Neural progenitor cell (in vitro differentiated cells): ENCODE measurements around the gene NR0B1. TPM values are rescaled to one million over a fixed set of nuclear protein-coding genes. Genes with fewer than 3 reads are reported as not detected.

Source experiments
- DNase-seq: peaks from one replicate; pipeline ENCODE4 v3.0.0-alpha.2; 2016; ENCODE audit warnings: low spot score
- H2AFZ ChIP-seq: fragments of 200-600 bp; sonication (generic); replicated peaks from 2 replicates; pipeline ENCODE4 v1.6.1; 2016; ENCODE audit warnings: antibody characterized with exemption
- H3F3A ChIP-seq: fragments of 200-600 bp; sonication (generic); 2 replicates; pipeline ENCODE4 v1.6.1; 2016; ENCODE audit warnings: antibody characterized with exemption, low read depth
- H3K27ac ChIP-seq: fragments of 200-600 bp; sonication (generic); 2 replicates; pipeline ENCODE4 v1.5.1; 2016; ENCODE audit warnings: mild to moderate bottlenecking
- H3K27me3 ChIP-seq: fragments of 200-600 bp; sonication (generic); 2 replicates; pipeline ENCODE4 v1.6.1; 2016; ENCODE audit warnings: mild to moderate bottlenecking, moderate library complexity
- H3K36me3 ChIP-seq: fragments of 200-600 bp; sonication (generic); 2 replicates; pipeline ENCODE4 v1.5.1; 2016
- H3K4me1 ChIP-seq: fragments of 200-600 bp; sonication (generic); 2 replicates; pipeline ENCODE4 v1.6.1; 2016; ENCODE audit warnings: mixed run types
- H3K4me2 ChIP-seq: fragments of 200-600 bp; sonication (generic); 2 replicates; pipeline ENCODE4 v1.6.1; 2016
- H3K4me3 ChIP-seq: fragments of 200-600 bp; sonication (generic); 2 replicates; pipeline ENCODE4 v1.5.1; 2016
- H3K79me2 ChIP-seq: fragments of 200-600 bp; sonication (generic); 2 replicates; pipeline ENCODE4 v1.6.1; 2016; ENCODE audit warnings: low read depth
- H3K9ac ChIP-seq: fragments of 200-600 bp; sonication (generic); 2 replicates; pipeline ENCODE4 v1.6.1; 2016
- H3K9me3 ChIP-seq: fragments of 200-600 bp; sonication (generic); 2 replicates; pipeline ENCODE4 v1.5.1; 2016; ENCODE audit warnings: low read depth
- H4K20me1 ChIP-seq: fragments of 200-600 bp; sonication (generic); 2 replicates; pipeline ENCODE4 v1.6.1; 2016; ENCODE audit warnings: low read depth
- H3K27ac Mint-ChIP-seq: 3 replicates; pipeline ENCODE4 v1.8.0; 2021; ENCODE audit warnings: mixed read lengths
- H3K27me3 Mint-ChIP-seq: 2 replicates; pipeline ENCODE4 v1.8.0; 2022; ENCODE audit warnings: low read depth, mild to moderate bottlenecking, inconsistent platforms, moderate library complexity, mixed read lengths; ENCODE audit not compliant: insufficient read depth
- H3K36me3 Mint-ChIP-seq: 3 replicates; pipeline ENCODE4 v1.8.0; 2021; ENCODE audit warnings: mixed read lengths
- H3K4me1 Mint-ChIP-seq: 3 replicates; pipeline ENCODE4 v1.8.0; 2021; ENCODE audit warnings: mixed read lengths
- H3K4me3 Mint-ChIP-seq: 3 replicates; pipeline ENCODE4 v1.8.0; 2021; ENCODE audit warnings: mild to moderate bottlenecking, moderate library complexity, mixed read lengths
- H3K9me3 Mint-ChIP-seq: 3 replicates; pipeline ENCODE4 v1.8.0; 2020; ENCODE audit warnings: mixed read lengths
- EZH2 ChIP-seq: fragments of 200-600 bp; sonication (generic); IDR thresholded peaks from 2 replicates; pipeline ENCODE4 v1.6.1; 2017; ENCODE audit warnings: antibody characterized with exemption, mild to moderate bottlenecking, moderate library complexity
- EZH2phosphoT487 ChIP-seq: fragments of 200-600 bp; sonication (generic); IDR thresholded peaks from 2 replicates; pipeline ENCODE4 v1.6.1; 2017; ENCODE audit warnings: antibody characterized with exemption
- total RNA-seq: library from RNA; depleted of rRNA; stranded (reverse); fragments of >200 nt; gene quantifications from 2 replicates; pipeline ENCODE4 v1.2.3, GENCODE V29; 2015; ENCODE audit warnings: low replicate concordance
- TF ChIP-seq, protein P1 (sequence below): fragments of 200-600 bp; sonication (generic); IDR thresholded peaks from 2 replicates; pipeline ENCODE4 v1.5.1; 2017; ENCODE audit warnings: antibody characterized with exemption, mild to moderate bottlenecking

The NR0B1 gene
- total RNA-seq, 1 donor from 2014 or later = not detected

DNA sequence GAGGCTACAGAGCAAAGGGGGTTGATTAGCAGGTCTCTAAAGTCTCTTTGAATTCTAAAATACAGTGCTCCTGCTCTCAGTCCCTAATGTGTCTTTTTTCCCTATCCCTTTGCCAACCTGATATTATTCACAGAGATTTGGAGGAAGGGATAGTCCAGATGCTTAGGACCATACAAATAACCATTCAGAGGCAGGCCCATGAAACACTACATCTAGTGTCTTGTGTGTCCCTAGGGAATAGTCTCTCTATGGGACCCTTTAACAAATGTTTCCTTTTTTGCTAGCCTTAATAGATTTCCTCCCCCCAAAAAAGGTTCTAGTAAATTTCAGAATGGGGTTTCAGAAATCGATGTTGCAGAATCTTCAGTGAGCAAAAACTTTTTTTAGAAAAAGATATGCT is 1.7 kb downstream of the NR0B1 start:
- no peaks in the 10 kb centered on the region for H4K20me1 ChIP-seq
- H3K9me3 ChIP-seq = no peaks in the 10 kb centered on the region
- H3K4me2 ChIP-seq = no peak overlapping the region
- H3K9me3 Mint-ChIP-seq = peaks cover 7% of the 10 kb centered on the region
- peaks cover 15% of the 10 kb centered on the region for H3K27me3 Mint-ChIP-seq
- peaks cover 52% of the 10 kb centered on the region for H3K27me3 ChIP-seq
- peaks cover 3% of the 10 kb centered on the region for H3K4me1 ChIP-seq
- H3K36me3 Mint-ChIP-seq = no peaks in the 10 kb centered on the region
- no peaks in the 10 kb centered on the region for H3F3A ChIP-seq
- H3K4me1 Mint-ChIP-seq = peaks cover 15% of the 10 kb centered on the region
- no peak overlapping the region for H2AFZ ChIP-seq
- H3K27ac ChIP-seq = no peak overlapping the region
- H3K4me3 ChIP-seq = no peak overlapping the region
- TF ChIP-seq, protein P1, sequence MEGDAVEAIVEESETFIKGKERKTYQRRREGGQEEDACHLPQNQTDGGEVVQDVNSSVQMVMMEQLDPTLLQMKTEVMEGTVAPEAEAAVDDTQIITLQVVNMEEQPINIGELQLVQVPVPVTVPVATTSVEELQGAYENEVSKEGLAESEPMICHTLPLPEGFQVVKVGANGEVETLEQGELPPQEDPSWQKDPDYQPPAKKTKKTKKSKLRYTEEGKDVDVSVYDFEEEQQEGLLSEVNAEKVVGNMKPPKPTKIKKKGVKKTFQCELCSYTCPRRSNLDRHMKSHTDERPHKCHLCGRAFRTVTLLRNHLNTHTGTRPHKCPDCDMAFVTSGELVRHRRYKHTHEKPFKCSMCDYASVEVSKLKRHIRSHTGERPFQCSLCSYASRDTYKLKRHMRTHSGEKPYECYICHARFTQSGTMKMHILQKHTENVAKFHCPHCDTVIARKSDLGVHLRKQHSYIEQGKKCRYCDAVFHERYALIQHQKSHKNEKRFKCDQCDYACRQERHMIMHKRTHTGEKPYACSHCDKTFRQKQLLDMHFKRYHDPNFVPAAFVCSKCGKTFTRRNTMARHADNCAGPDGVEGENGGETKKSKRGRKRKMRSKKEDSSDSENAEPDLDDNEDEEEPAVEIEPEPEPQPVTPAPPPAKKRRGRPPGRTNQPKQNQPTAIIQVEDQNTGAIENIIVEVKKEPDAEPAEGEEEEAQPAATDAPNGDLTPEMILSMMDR = no peak
- TF ChIP-seq EZH2phosphoT487 (no peak), EZH2 (no peak)
- no peak for DNase-seq
- no peaks in the 10 kb centered on the region for H3K79me2 ChIP-seq
- no peak overlapping the region for H3K9ac ChIP-seq
- H3K27ac Mint-ChIP-seq = no peak overlapping the region
- peak overlapping the region; percentile 76 for H3K4me3 Mint-ChIP-seq
- no peaks in the 10 kb centered on the region for H3K36me3 ChIP-seq

DNA sequence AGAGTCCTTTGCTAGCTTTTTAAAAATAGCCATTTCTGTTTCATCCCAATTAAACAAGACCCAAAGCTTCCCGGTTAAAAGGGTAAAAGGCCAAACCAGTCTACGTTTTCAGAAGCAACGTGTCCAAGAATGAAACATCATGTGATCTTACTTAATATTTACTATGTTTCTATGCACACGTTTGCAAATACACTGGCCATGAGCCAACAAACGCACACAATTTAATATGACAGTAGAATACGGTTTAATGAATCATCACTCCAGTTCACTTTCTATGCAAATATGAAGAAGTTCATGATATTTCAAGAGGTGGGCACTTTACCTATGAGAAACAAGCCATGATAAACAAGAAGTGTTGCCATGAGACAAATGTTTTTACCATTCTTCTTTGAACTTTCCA is 4.3 kb downstream of the NR0B1 start:
- Mint-ChIP-seq H3K36me3 (no peaks in the 10 kb centered on the region), H3K4me3 (no peak overlapping the region), H3K27ac (no peak overlapping the region), H3K27me3 (peaks cover 11% of the 10 kb centered on the region), H3K9me3 (peaks cover 7% of the 10 kb centered on the region), H3K4me1 (peaks cover 31% of the 10 kb centered on the region)
- peaks cover 10% of the 10 kb centered on the region for H3K4me1 ChIP-seq
- no peaks in the 10 kb centered on the region for H3K9me3 ChIP-seq
- H3K36me3 ChIP-seq = no peaks in the 10 kb centered on the region
- H3K27ac ChIP-seq = no peak overlapping the region
- no peak for DNase-seq
- H2AFZ ChIP-seq = no peak overlapping the region
- TF ChIP-seq EZH2 (no peak), EZH2phosphoT487 (no peak)
- TF ChIP-seq, protein P1 = no peak
- no peaks in the 10 kb centered on the region for H3K79me2 ChIP-seq
- H3K4me3 ChIP-seq = no peak overlapping the region
- H3K27me3 ChIP-seq = peaks cover 33% of the 10 kb centered on the region
- no peaks in the 10 kb centered on the region for H3F3A ChIP-seq
- H4K20me1 ChIP-seq = no peaks in the 10 kb centered on the region
- H3K4me2 ChIP-seq = no peak overlapping the region
- no peak overlapping the region for H3K9ac ChIP-seq

DNA sequence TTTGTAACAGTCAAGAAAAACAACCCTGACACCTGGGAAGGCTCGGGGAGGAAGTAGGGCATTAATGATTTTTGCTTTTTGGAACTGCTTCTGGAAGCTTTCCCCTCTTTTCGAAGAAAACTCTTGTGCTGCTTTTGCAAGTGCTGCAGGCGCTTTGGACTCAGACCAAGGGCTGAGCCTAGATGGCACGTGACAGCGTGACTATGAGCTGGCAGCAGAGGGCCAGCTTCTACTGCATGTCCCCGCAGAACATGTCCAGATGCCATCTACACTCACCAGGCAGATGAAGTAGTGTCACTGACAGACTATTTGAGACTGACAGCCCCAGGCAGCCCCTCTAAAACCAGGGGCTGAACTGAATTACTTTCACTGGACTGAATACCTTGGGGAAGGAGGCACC is 6.2 kb downstream of the NR0B1 start:
- Mint-ChIP-seq H3K27me3 (peaks cover 6% of the 10 kb centered on the region), H3K36me3 (no peaks in the 10 kb centered on the region), H3K4me3 (no peak overlapping the region), H3K9me3 (peaks cover 5% of the 10 kb centered on the region), H3K4me1 (peaks cover 31% of the 10 kb centered on the region), H3K27ac (no peak overlapping the region)
- H3K36me3 ChIP-seq = no peaks in the 10 kb centered on the region
- no peaks in the 10 kb centered on the region for H4K20me1 ChIP-seq
- H3K4me1 ChIP-seq = peaks cover 10% of the 10 kb centered on the region
- DNase-seq = peak; percentile 14
- no peak overlapping the region for H3K4me3 ChIP-seq
- H3K27me3 ChIP-seq = peaks cover 14% of the 10 kb centered on the region
- no peaks in the 10 kb centered on the region for H3K79me2 ChIP-seq
- H3K9ac ChIP-seq = no peak overlapping the region
- TF ChIP-seq EZH2 (no peak), EZH2phosphoT487 (no peak)
- TF ChIP-seq, protein P1 = no peak
- no peaks in the 10 kb centered on the region for H3F3A ChIP-seq
- H3K4me2 ChIP-seq = no peak overlapping the region
- H3K9me3 ChIP-seq = no peaks in the 10 kb centered on the region
- no peak overlapping the region for H2AFZ ChIP-seq
- H3K27ac ChIP-seq = no peak overlapping the region

DNA sequence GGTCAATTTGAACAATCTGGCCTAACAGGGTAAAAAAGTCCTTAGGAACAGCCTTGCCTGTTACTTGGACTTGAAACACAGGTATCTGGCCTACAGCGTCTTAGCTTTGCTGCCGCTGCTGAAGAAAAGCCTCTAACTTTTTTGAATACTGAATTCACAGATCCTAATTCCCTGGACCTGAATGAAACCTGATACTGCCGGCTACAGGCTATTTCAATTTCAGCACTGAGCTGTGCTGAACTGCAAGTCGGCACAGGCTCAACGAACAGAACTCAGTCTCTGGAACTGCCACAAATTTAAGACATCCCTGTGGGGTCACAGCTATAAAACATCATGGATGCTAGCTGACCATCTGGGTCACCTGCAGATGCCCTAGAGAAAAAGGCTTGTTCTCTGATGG is 7.2 kb downstream of the NR0B1 start:
- Histone ChIP-seq H3K27ac (no peak overlapping the region), H3K4me1 (peaks cover 10% of the 10 kb centered on the region), H3K36me3 (no peaks in the 10 kb centered on the region), H3K4me3 (no peak overlapping the region), H3K27me3 (peaks cover 4% of the 10 kb centered on the region), H4K20me1 (no peaks in the 10 kb centered on the region), H3K79me2 (no peaks in the 10 kb centered on the region), H3F3A (no peaks in the 10 kb centered on the region), H2AFZ (no peak overlapping the region), H3K9ac (no peak overlapping the region), H3K4me2 (no peak overlapping the region), H3K9me3 (no peaks in the 10 kb centered on the region)
- no peak for TF ChIP-seq EZH2
- no peak for TF ChIP-seq EZH2phosphoT487
- TF ChIP-seq, protein P1 = no peak
- Mint-ChIP-seq H3K27ac (no peak overlapping the region), H3K36me3 (no peaks in the 10 kb centered on the region), H3K4me1 (peaks cover 31% of the 10 kb centered on the region), H3K9me3 (peaks cover 2% of the 10 kb centered on the region), H3K4me3 (no peak overlapping the region), H3K27me3 (no peaks in the 10 kb centered on the region)
- DNase-seq = peak; percentile 40
